GM12892 (cell line): Measurements from ENCODE around the gene PDE6D.
A peak's percentile ranks its signal among the peaks of the same experiment; 100 is the strongest.

Experiments
- DNase-seq: peaks from one replicate; pipeline ENCODE4 v3.0.0; 2011; ENCODE audit not compliant: insufficient read length
- FAIRE-seq: peaks from 2 replicates; lab custom pipeline; 2011; peaks lifted over from hg19 to GRCh38; lab: Jason Lieb, UNC
- POLR2A ChIP-seq: IDR thresholded peaks from 2 replicates; pipeline ENCODE4 v1.6.1; 2011; ENCODE audit warnings: low read depth, low read length, control low read depth
- POLR2AphosphoS5 ChIP-seq: IDR thresholded peaks from 2 replicates; pipeline ENCODE4 v1.6.1; 2011; ENCODE audit warnings: low read depth, low read length, control low read depth
- TAF1 ChIP-seq: IDR thresholded peaks from 2 replicates; pipeline ENCODE4 v1.6.1; 2011; ENCODE audit warnings: low read depth, mild to moderate bottlenecking, control low read depth, low read length, borderline replicate concordance

PDE6D gene

DNA sequence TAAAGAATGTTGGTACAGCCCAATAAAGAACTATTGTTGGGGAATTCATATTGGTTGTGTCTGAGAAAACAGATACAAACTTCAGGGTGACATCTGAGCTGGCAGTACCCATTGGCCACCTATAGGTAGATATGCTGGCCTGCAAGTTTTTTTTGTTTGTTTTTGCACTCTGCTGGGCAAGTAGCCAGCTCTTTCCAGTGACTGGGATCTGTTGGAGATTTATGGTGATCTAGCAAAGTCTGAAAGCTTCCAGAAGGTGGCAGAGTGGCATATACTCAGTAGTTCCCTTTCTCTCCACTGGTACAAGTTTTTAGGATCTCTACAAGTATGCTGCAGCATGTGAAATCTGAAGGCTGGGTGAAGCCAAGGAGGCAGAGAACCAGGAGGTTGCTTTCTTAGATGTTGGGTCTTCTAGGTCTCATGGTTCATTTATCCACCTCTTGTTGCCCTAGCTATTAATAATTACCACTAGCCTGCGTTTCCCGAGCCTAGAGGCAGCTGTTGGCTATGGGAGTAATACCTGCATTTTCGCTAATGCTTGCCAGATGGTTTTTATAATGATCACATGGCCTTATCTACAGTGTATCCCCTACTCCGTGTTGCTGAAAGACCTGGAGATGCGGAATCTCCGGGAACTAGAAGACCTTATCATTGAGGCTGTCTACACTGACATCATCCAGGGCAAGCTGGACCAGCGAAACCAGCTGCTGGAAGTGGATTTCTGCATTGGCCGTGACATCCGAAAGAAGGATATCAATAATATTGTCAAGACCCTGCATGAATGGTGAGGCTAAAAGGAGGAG is 14.6 kb upstream of the PDE6D start:
- no peak for FAIRE-seq
- DNase-seq, result no peak
- TF ChIP-seq TAF1 (no peak), POLR2AphosphoS5 (no peak), POLR2A (no peak)

DNA sequence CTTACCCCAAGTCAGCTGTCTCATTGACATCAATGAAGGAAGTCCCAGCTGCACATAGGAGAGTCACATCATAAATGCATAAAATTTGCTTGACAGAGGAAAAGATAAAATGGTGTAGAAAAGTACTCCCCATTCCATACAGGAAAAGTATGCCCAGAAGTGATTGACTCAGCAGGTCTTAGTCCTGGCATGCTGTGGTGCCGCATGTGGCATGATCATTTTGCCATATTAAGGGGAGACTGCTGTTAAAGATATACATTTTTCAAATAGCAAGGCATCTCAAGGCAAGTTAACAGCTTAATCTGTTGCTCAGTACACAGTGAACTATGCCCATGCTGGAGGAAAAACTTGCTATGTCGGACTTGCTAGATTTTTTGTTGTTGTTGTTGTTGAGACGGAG is 13.3 kb upstream of the PDE6D start:
- DNase-seq (no peak), FAIRE-seq (no peak)
- TF ChIP-seq TAF1 (no peak), POLR2AphosphoS5 (no peak), POLR2A (no peak)

DNA sequence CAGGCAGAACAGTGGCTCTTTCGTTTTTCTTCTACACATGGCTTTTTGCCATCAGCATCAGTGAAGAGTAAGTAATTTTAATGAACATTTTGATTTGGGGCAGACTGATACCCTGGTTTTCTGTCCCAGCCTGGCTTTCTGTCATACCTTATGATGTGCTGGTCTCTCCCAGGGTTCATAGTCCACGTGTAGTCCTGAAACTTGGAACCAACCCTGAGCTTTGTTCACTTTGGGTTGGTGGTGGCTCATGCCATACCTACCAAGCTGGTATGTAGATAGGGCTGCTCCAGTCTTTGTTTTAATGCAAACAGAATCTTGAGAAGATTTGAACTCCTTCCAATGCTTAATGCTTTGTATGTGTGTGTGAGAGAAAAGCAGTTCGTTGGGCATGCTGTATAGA is 10.0 kb upstream of the PDE6D start:
- TF ChIP-seq POLR2AphosphoS5 (no peak), POLR2A (no peak), TAF1 (no peak)
- DNase-seq, result no peak
- FAIRE-seq, result no peak

DNA sequence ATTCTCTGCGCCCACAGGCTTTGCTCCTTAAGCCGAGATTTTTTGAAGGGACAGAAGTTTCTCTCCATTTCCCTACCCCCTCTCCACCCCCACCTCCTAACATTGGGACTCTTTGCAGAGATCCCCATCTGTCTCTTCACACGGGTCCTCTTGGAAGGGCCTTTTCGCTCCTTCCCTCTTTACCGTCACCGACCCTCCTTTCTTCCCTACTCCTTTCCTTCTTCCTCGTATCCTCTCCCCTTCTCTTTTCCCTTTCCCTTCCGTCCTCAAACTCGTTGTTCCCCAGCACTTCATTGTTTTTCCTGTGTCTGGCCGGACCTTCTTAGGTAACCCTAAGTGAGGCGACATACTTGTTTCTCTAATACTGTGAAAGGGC is 5.8 kb upstream of the PDE6D start:
- peak; percentile 9 for FAIRE-seq
- no peak for DNase-seq
- TF ChIP-seq POLR2A, result no peak
- TF ChIP-seq POLR2AphosphoS5, result no peak
- TF ChIP-seq TAF1, result no peak

DNA sequence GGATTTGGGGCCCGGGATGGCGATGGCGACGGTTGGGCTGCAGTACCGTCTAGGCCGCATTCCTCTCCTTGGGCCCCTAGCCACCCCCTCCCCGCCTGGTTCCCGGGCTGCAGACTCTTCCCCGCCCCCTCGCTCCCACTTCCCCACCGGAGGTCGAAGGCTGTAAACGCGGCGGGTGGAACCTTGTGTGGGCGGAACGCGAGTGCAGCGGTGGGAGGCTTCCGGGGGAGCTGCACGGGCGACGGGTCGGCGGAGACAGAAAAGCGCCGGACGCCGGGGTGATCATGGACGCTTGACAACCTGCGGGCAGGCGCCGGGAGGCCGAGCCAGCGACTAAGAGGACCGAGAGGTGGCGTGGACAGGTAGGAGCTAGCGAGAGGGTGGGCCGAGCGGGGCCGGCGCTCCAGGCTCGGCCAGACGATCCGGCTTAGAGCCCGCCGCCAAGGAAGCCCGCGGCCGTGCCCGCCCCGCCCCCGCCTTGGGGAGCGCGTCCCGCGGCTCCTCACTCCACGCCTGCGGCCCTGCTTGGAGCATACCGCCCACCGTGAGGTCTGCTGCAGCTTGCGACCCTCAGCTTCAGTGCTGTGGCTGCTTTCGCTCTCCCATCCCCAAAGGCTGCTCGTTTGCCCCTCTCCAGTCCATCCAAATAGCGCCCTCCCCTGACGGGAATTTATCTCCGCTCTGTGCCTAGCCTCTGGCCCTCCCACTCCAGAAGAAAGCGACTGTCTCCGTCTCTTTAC is 5.3 kb upstream of the PDE6D start, which contains the start of gene COPS7B:
COPS7B (plus strand) TSS at position 269 of the 740 bp plus-strand sequence. CDS start 2,126 bp downstream, outside the sequence.
- peak; percentile 78 for DNase-seq
- peak; percentile 60 for FAIRE-seq
- TF ChIP-seq POLR2A, result peak; percentile 47; the same call in 1 of the 2 replicates
- peak; percentile 91 for TF ChIP-seq TAF1
- TF ChIP-seq POLR2AphosphoS5, result no peak

DNA sequence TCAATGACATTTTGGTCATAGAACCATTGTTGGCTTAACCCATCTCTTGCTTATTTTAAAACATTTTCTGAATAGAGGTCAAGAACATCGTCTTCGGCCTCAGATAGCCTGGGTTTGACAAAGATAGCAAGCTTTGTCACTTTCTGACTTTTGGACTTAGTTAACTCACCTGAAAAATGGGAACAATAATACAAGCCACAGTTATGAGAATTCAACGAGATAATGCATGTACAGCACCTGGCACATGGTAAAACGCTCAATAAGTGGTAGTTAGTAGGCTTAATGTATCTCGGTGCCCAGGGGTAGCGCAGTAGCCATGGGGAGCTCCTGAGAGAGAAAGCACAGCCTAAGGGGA is 4.7 kb upstream of the PDE6D start:
- DNase-seq (no peak), FAIRE-seq (no peak)
- TF ChIP-seq POLR2AphosphoS5 (no peak), POLR2A (no peak), TAF1 (no peak)

DNA sequence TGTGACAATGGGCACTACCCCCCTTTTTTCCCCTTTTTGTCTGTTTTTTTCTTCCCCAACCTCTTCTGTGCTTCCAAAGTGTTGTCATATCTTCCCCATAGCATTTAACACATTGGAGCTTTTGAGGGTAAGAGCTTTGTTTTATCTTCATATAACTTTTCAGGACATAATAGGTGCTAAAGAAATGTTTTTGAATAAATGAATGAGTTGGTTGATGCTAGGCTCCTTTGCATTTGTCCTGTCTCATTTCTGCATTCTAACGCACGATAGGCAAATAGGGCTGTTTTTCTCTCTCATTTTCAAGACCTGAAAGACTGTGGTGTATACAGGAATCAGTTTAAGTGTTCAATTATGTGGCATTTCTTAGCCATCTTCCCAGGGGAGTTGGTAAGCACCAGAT is 4.3 kb upstream of the PDE6D start:
- DNase-seq (no peak), FAIRE-seq (no peak)
- no peak for TF ChIP-seq POLR2A
- TF ChIP-seq POLR2AphosphoS5, result no peak
- TF ChIP-seq TAF1, result no peak

DNA sequence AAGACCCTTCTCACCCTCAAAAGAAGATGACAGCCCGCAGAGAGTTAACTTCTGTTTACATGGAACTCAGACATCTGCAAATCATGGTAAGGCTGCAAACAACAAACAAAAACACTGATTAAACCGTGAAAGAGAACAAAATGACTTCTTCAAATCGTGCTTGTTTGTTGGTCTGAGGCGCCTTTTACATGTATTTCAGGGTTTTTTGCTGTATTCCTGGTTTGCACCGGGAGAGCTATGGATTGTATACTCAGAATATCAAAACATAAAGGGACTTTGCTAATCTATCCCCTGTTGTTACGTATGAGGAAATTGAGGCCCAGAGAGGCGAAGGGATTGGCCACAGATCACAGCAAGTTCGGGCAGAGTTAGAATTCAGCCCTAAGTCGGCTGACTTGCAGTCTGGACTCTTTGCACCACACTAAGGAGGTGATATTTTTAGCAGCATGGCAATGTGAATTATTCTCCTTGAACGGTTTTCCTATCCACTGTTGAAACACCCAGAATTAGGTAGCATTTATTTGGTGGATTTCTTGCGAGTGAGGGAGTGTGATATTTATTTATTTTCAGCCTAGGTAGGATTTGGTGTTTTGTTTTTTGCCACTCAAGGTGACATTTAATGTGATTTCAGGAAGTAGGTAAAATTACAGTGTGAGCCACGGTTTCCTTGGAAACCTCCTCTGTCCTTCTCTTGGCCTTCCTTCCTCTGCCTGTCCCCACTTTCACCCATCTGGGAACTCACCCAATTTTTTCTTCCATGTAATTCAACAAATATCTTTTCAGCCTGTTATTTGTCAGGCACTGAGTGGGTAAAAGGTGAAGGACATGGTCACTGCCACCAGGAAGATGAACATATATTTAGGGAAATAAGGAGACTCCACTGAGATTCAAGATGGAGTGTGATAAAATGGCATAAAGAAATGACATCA is 980 bp upstream of the PDE6D start:
- TF ChIP-seq POLR2A (no peak), TAF1 (no peak), POLR2AphosphoS5 (no peak)
- FAIRE-seq, result peak; percentile 42
- DNase-seq, result no peak

DNA sequence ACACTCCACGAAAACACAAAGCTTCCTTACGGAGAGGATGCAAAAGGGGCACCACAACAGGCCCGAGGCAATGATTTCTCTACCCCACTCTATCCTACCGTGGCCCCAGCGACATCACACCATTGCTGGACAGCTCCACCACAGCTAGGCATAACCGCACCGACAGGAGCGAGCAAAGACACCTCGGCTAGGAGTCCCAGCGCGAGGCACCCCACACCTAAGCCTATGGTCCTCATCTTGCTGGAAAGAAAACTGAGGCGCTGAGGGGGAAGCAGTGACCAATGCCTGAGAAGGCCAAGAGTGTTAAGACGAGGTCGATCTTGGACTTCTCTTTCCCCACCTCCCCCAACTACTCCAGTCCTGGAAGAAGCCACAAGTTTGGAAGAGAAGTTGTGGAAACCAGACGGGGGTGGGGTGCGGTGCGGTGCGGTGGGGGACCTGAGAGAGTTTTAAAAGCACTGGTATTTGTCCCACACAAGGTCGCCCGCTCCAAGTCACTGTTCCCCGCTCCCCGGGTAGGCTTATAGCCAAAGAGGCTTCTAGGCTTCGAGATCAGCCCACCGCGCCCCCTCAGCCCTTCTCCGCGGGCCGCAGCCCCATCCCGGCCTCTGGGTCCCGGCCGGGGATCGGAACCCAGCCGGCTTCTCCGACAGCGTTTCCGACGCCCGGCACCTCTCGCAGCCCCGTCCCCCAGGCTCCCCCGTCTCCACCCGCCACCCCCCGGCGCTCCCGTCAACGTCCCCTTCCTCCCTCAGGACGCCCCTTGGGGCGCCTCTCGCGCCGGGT is 766 bp downstream of the PDE6D start:
- TF ChIP-seq POLR2AphosphoS5 (no peak), POLR2A (no peak), TAF1 (no peak)
- FAIRE-seq (peak; percentile 40), DNase-seq (no peak)

DNA sequence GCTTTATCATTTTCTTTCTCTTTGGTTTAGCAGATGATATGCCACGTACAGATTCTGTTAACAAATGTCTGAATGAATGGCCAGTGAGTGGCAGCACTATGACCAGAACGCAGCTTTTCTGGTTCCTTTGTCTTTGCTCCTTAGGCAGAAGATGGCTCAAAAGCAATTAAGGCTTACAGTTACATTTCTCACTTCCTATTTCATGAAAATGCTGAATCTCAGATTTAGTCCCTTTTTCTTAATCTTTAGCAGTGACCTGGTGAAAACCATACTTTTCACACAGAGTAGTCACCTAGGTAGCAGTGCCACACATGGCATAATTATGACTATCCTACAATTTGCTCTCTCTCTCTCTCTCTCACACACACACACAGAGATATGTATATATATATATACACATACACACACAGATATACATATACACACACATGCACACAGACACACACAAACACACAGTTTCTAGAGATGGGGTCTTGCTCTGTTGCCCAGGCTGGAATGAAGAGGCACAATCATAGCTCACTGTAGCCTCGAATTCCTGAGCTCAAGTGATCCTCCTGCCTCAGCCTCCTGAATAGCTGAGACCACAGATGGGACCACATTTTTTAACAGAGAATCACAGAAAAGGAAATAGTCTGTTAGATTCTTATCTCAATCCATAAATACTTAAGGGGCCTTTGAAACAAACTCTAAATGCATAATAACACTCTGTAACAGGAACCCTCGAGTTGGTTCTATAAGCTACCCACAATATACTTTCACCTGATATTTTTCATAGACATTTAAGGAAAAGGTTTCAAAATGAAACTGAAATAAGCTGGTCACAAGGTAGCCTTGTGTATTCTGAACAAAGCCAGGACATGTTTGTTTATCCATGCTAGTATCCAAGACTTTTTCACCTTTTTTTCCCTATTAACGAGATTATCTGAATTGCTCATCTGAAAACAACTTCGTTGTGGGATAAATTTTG is 11.6 kb downstream of the PDE6D start:
- DNase-seq (no peak), FAIRE-seq (peak; percentile 78)
- TF ChIP-seq TAF1, result no peak

DNA sequence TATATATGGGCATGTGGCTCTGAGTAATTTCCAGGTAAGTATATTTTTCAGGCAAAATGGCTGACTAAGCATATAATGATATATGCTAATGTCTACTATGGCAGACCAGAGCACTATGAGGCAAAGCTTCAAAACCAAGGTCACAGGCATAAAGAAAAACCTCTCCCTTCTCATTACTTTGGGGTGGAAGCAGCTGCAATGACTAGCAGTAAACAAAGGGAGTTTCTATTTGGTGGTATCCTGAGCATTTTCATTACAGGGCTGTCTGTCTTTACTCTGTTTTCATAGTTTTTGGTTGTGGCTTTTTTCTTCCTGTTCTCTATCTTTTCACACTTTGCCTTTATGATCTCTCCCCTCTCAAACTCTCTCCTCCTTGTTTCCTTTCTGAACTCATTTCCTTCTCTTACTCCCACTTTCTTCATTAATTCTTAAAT is 15.6 kb downstream of the PDE6D start:
- FAIRE-seq, result peak; percentile 92
- DNase-seq, result no peak
- TF ChIP-seq POLR2A (no peak), POLR2AphosphoS5 (no peak), TAF1 (no peak)
